ENCODE measurements around the gene SLC38A1.

DNA sequence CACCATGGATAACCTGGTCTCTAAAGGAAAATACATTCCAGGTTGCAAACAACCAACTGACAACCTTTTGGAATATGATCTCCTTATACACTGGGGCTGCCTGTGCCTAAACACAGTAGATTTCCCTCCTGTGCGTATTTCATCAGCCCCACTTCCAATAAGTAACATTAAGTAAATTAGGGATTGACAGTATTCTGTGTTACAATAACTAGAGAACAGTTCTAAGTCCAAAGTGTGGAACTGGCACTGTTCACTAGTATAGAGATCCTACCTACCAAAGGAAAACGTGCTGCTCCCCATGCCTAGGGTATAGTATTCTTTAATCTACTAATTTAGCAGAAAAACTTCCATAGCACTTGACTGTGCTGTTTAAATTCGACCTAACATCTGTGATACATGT is 82.8 kb downstream of the SLC38A1 start:
- TF ChIP-seq, protein P1, sequence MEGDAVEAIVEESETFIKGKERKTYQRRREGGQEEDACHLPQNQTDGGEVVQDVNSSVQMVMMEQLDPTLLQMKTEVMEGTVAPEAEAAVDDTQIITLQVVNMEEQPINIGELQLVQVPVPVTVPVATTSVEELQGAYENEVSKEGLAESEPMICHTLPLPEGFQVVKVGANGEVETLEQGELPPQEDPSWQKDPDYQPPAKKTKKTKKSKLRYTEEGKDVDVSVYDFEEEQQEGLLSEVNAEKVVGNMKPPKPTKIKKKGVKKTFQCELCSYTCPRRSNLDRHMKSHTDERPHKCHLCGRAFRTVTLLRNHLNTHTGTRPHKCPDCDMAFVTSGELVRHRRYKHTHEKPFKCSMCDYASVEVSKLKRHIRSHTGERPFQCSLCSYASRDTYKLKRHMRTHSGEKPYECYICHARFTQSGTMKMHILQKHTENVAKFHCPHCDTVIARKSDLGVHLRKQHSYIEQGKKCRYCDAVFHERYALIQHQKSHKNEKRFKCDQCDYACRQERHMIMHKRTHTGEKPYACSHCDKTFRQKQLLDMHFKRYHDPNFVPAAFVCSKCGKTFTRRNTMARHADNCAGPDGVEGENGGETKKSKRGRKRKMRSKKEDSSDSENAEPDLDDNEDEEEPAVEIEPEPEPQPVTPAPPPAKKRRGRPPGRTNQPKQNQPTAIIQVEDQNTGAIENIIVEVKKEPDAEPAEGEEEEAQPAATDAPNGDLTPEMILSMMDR (IDR thresholded peaks at IDR 0.05; ENCODE audit: borderline replicate concordance, extremely low read depth, low read length, poor library complexity, severe bottlenecking), result no peak
- TF ChIP-seq EZH2 (IDR thresholded peaks at IDR 0.05; ENCODE audit: borderline replicate concordance, low read depth, low read length, severe bottlenecking), result no peak
